ENCODE data around the gene HOXC10.
A peak's percentile ranks its signal among the peaks of the same experiment; 100 is the strongest.

HOXC10 gene

GRCh38 chr12:54030442-54030801 is 45.5 kb downstream of the HOXC10 start:
- no peak for DNase-seq (ENCODE audit: low read depth)
- no peak overlapping the region for H3K4me3 ChIP-seq (ENCODE audit: low read depth, low read length)
- in situ Hi-C loops (cut with HindIII; ENCODE audit: low sequenced_read_pairs) = no loop called here
- no peak for TF ChIP-seq CTCF (IDR thresholded peaks at IDR 0.05; ENCODE audit: low read depth, low read length, missing control alignments)

- DNase-seq (ENCODE audit: low read depth) = no peak
- H3K4me3 ChIP-seq (ENCODE audit: low read depth, low read length) = no peak overlapping the region
- in situ Hi-C loops (cut with HindIII; ENCODE audit: low sequenced_read_pairs) = no loop called here
- no peak for TF ChIP-seq CTCF (IDR thresholded peaks at IDR 0.05; ENCODE audit: low read depth, low read length, missing control alignments)
Measured at GRCh38 chr12:54030889-54031471, 46.0 kb downstream of the HOXC10 start.

DNA sequence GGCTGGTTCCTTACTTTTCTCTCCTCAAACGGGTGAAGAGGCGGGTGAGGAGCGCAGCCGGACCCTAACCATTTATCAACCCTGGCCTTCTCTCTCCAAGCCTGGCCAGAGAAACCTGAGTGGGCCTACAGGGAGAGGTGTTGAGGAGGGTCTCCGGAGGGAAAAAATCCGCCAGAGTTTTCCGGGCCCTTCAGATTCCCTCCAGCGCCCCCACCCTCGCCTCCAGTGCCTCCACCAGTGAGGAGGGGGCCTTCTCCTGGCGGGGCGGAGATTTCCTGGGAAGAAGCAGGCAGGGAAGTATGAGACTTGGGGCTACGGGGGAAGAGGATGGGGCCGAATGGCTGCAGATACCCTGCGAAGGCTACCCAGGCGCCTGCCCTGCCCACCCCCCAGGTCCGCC is 46.5 kb downstream of the HOXC10 start:
- no peak overlapping the region for H3K4me3 ChIP-seq (ENCODE audit: low read depth, low read length)
- in situ Hi-C loops (cut with HindIII; ENCODE audit: low sequenced_read_pairs) = no loop called here
- DNase-seq (ENCODE audit: low read depth) = no peak
- TF ChIP-seq CTCF (IDR thresholded peaks at IDR 0.05; ENCODE audit: low read depth, low read length, missing control alignments) = no peak

GRCh38 chr12:54032086-54032619 is 47.2 kb downstream of the HOXC10 start:
- in situ Hi-C loops (cut with HindIII; ENCODE audit: low sequenced_read_pairs) = no loop called here
- no peak overlapping the region for H3K4me3 ChIP-seq (ENCODE audit: low read depth, low read length)
- TF ChIP-seq CTCF (IDR thresholded peaks at IDR 0.05; ENCODE audit: low read depth, low read length, missing control alignments) = no peak
- no peak for DNase-seq (ENCODE audit: low read depth)

- peak; percentile 6 for DNase-seq (ENCODE audit: low read depth)
- peak; percentile 78 for TF ChIP-seq CTCF (IDR thresholded peaks at IDR 0.05; ENCODE audit: low read depth, low read length, missing control alignments)
- H3K4me3 ChIP-seq (ENCODE audit: low read depth, low read length) = no peak within 1 kb of the TSS
- in situ Hi-C loops (cut with HindIII; ENCODE audit: low sequenced_read_pairs) = no loop called here
Measured at GRCh38 chr12:54032627-54033100, 47.7 kb downstream of the HOXC10 start, which contains the start of gene HOXC5. HOXC5 (plus strand) TSS chr12:54033050; CDS start chr12:54033123, 73 bp downstream.

DNA sequence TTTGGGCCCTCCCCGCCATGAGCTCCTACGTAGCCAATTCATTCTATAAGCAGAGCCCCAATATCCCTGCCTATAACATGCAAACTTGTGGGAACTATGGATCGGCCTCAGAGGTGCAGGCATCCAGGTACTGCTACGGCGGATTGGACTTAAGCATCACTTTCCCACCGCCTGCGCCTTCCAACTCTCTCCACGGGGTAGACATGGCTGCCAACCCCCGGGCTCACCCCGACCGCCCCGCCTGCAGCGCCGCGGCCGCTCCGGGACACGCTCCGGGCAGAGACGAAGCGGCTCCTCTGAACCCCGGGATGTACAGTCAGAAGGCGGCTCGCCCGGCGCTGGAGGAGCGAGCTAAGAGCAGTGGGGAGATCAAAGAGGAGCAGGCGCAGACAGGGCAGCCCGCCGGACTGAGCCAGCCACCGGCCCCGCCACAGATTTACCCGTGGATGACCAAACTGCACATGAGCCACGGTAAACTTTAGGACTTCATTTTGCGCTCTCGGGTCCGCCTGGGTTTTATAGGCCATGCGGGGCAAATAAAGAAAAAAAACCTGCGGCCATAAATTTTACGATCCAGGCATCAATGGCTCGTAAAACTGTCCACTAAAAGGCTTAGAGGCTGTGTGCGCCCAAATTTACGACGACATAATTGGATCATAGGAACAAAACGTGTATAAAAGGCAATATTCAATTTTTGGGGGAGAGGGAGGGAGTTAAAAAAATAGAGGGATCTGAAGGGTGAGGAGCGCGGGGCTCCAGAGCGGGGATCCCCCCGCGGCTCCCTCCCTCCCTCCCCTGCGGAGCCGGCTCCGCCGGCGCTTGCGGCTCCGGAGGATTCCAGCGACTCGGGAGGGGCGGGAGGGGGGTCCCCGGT is 48.4 kb downstream of the HOXC10 start:
- in situ Hi-C loops (cut with HindIII; ENCODE audit: low sequenced_read_pairs) = no loop called here
- no peak for TF ChIP-seq CTCF (IDR thresholded peaks at IDR 0.05; ENCODE audit: low read depth, low read length, missing control alignments)
- DNase-seq (ENCODE audit: low read depth) = no peak
- H3K4me3 ChIP-seq (ENCODE audit: low read depth, low read length) = no peak overlapping the region

All from astrocyte of the cerebellum (primary cell).